H1 (cell line): ENCODE data around the gene SLC1A7. TPM values are rescaled to one million over a fixed set of nuclear protein-coding genes. Genes with fewer than 3 reads are reported as not detected.

Source experiments
- CTCF ChIA-PET: fragments of 300-600 bp; sonication (Branson Sonifier 250); formaldehyde crosslinking; loops from one replicate; lab custom pipeline; 2021; ENCODE audit not compliant: partially characterized antibody; lab: Charles Lee
- POLR2A ChIA-PET: fragments of 300-600 bp; sonication (Branson Sonifier 250); formaldehyde crosslinking; loops from one replicate; lab custom pipeline; 2021; ENCODE audit warnings: inconsistent platforms; ENCODE audit not compliant: partially characterized antibody; lab: Charles Lee
- DNase-seq, 2 experiments: peaks; one replicate each; pipeline versions ENCODE4 v3.0.0 to v3.0.0-alpha.2; 2010 to 2022; ENCODE audit warnings: low spot score in 2 of 2, low read depth in 1 of 2, mixed read lengths in 1 of 2
- FAIRE-seq: peaks from 2 replicates; lab custom pipeline; 2011; peaks lifted over from hg19 to GRCh38; lab: Jason Lieb, UNC
- H2AFZ ChIP-seq: 2 replicates; pipeline ENCODE4 v1.8.1; 2012; ENCODE audit warnings: low read length, inconsistent platforms
- H2AK5ac ChIP-seq: 2 replicates; pipeline ENCODE4 v1.6.1; 2013; ENCODE audit warnings: low read depth, low read length
- H2BK120ac ChIP-seq: replicated peaks from 2 replicates; pipeline ENCODE3; 2013; ENCODE audit warnings: low read depth, low read length, inconsistent platforms
- H2BK12ac ChIP-seq: 2 replicates; pipeline ENCODE4 v1.6.1; 2013; ENCODE audit warnings: low read depth, low read length
- H2BK15ac ChIP-seq: 2 replicates; pipeline ENCODE4 v1.6.1; 2013; ENCODE audit warnings: low read length
- H2BK20ac ChIP-seq: 2 replicates; pipeline ENCODE4 v1.6.1; 2013; ENCODE audit warnings: low read length
- H2BK5ac ChIP-seq: 2 replicates; pipeline ENCODE4 v1.6.1; 2013; ENCODE audit warnings: low read depth, low read length
- H3K14ac ChIP-seq: 2 replicates; pipeline ENCODE4 v1.6.1; 2013; ENCODE audit warnings: inconsistent platforms; ENCODE audit not compliant: insufficient read length
- H3K18ac ChIP-seq: 2 replicates; pipeline ENCODE4 v1.6.1; 2013; ENCODE audit warnings: low read length; ENCODE audit errors: extremely low read depth
- H3K23ac ChIP-seq: 2 replicates; pipeline ENCODE4 v1.6.1; 2013; ENCODE audit warnings: inconsistent platforms; ENCODE audit not compliant: insufficient read length
- H3K23me2 ChIP-seq: 2 replicates; pipeline ENCODE4 v1.6.1; 2013; ENCODE audit warnings: low read depth, low read length
- H3K27ac ChIP-seq: 2 replicates; pipeline ENCODE4 v1.6.1; 2011; ENCODE audit warnings: low read depth, low read length, inconsistent platforms
- H3K27me3 ChIP-seq, 4 experiments: replicated peaks in 1 of 4; 1 replicate in 1 of 4; 2 replicates in 3 of 4; pipeline versions ENCODE4 v1.6.1 to v1.8.1; 2011 to 2013; ENCODE audit warnings: low read length in 3 of 4, mild to moderate bottlenecking in 3 of 4, inconsistent platforms in 2 of 4, mixed read lengths in 2 of 4, moderate library complexity in 1 of 4; ENCODE audit not compliant: control insufficient read depth in 3 of 4, insufficient read depth in 3 of 4; ENCODE audit errors: extremely low read depth in 1 of 4
- H3K36me3 ChIP-seq, 4 experiments: 2 replicates each; pipeline versions ENCODE4 v1.6.1 to v1.8.1; 2011 to 2013; ENCODE audit warnings: mild to moderate bottlenecking in 4 of 4, low read length in 3 of 4, moderate library complexity in 2 of 4, control low read depth in 1 of 4, inconsistent platforms in 1 of 4; ENCODE audit not compliant: insufficient read depth in 4 of 4, control insufficient read depth in 2 of 4
- H3K4ac ChIP-seq: replicated peaks from 2 replicates; pipeline ENCODE3; 2013; ENCODE audit warnings: low read length, low read depth, mixed read lengths, inconsistent platforms; ENCODE audit not compliant: insufficient read length
- H3K4me1 ChIP-seq, 4 experiments: replicated peaks in 1 of 4; 1 replicate in 1 of 4; 2 replicates in 3 of 4; pipeline versions ENCODE4 v1.6.1 to v1.8.1; 2011 to 2013; ENCODE audit warnings: low read length in 3 of 4, inconsistent platforms in 2 of 4, mixed read lengths in 1 of 4; ENCODE audit not compliant: insufficient read depth in 4 of 4, control insufficient read depth in 3 of 4
- H3K4me2 ChIP-seq, 2 experiments: 2 replicates each; pipeline versions ENCODE4 v1.6.1 to v1.8.1; 2011 to 2013; ENCODE audit warnings: low read depth in 2 of 2, low read length in 2 of 2, control low read depth in 1 of 2, inconsistent platforms in 1 of 2, mild to moderate bottlenecking in 1 of 2; ENCODE audit not compliant: insufficient read depth in 1 of 2
- H3K4me3 ChIP-seq, 4 experiments: fragments of 200-600, 300-600 bp in 1 of 4; sonication (generic), shearing (Covaris generic), sonication (Bioruptor Twin) in 1 of 4; 2 replicates each; pipeline versions ENCODE4 v1.5.1 to v1.8.1; 2011 to 2016; ENCODE audit warnings: low read length in 4 of 4, low read depth in 3 of 4, control low read depth in 2 of 4, inconsistent platforms in 2 of 4, mild to moderate bottlenecking in 2 of 4, mixed read lengths in 1 of 4, moderate library complexity in 1 of 4; ENCODE audit not compliant: insufficient read depth in 2 of 4; ENCODE audit errors: extremely low read depth in 1 of 4
- H3K56ac ChIP-seq: replicated peaks from 2 replicates; pipeline ENCODE3; 2013; ENCODE audit warnings: low read depth, mild to moderate bottlenecking, mixed read lengths, low read length, inconsistent platforms; ENCODE audit not compliant: insufficient read length
- H3K79me1 ChIP-seq: 2 replicates; pipeline ENCODE4 v1.6.1; 2013; ENCODE audit warnings: low read depth, low read length, control low read depth
- H3K79me2 ChIP-seq, 2 experiments: 2 replicates each; pipeline versions ENCODE4 v1.6.1 to v1.8.1; 2012 to 2013; ENCODE audit warnings: low read length in 2 of 2, mild to moderate bottlenecking in 2 of 2, inconsistent platforms in 1 of 2; ENCODE audit not compliant: insufficient read depth in 2 of 2, control insufficient read depth in 1 of 2
- H3K9ac ChIP-seq, 4 experiments: replicated peaks in 1 of 4; 1 replicate in 1 of 4; 2 replicates in 3 of 4; pipeline versions ENCODE4 v1.6.1 to v1.8.1; 2011 to 2013; ENCODE audit warnings: low read depth in 3 of 4, low read length in 3 of 4, control low read depth in 2 of 4, mild to moderate bottlenecking in 2 of 4, moderate library complexity in 2 of 4, inconsistent platforms in 1 of 4; ENCODE audit errors: extremely low read depth in 1 of 4
- H3K9me3 ChIP-seq, 2 experiments: 2 replicates each; pipeline versions ENCODE4 v1.6.1 to v1.8.1; 2012 to 2013; ENCODE audit warnings: mild to moderate bottlenecking in 2 of 2, moderate library complexity in 2 of 2, control low read depth in 1 of 2, inconsistent platforms in 1 of 2, low read depth in 1 of 2, low read length in 1 of 2, mixed read lengths in 1 of 2; ENCODE audit not compliant: insufficient read depth in 2 of 2
- H4K20me1 ChIP-seq, 2 experiments: replicated peaks in 1 of 2; 2 replicates each; pipeline versions ENCODE3 to v1.8.1; 2011 to 2013; ENCODE audit warnings: inconsistent platforms in 2 of 2, low read length in 2 of 2, mild to moderate bottlenecking in 1 of 2; ENCODE audit not compliant: insufficient read depth in 2 of 2, control insufficient read depth in 1 of 2
- H4K5ac ChIP-seq: 2 replicates; pipeline ENCODE4 v1.6.1; 2013; ENCODE audit warnings: low read length, low read depth, mixed read lengths, inconsistent platforms; ENCODE audit not compliant: insufficient read length
- H4K8ac ChIP-seq: 2 replicates; pipeline ENCODE4 v1.8.0; 2013; ENCODE audit warnings: mild to moderate bottlenecking, moderate library complexity, low read length, inconsistent platforms; ENCODE audit not compliant: insufficient read depth; ENCODE audit errors: extremely low read depth
- H4K91ac ChIP-seq: replicated peaks from 2 replicates; pipeline ENCODE3; 2013; ENCODE audit warnings: low read length, mixed read lengths, inconsistent platforms; ENCODE audit not compliant: insufficient read length
- CEBPB ChIP-seq: IDR thresholded peaks from 2 replicates; pipeline ENCODE4 v1.6.1; 2012; ENCODE audit warnings: low read depth, low read length
- CTCF ChIP-seq, 3 experiments: IDR thresholded peaks; 1 replicate in 2 of 3; 2 replicates in 1 of 3; pipeline versions ENCODE4 v1.5.1 to v1.6.1; 2011; ENCODE audit warnings: low read length in 3 of 3, mild to moderate bottlenecking in 3 of 3, inconsistent platforms in 2 of 3, low read depth in 1 of 3, moderate library complexity in 1 of 3; ENCODE audit not compliant: insufficient read depth in 1 of 3; ENCODE audit errors: control extremely low read depth in 1 of 3
- EGR1 ChIP-seq: IDR thresholded peaks from 2 replicates; pipeline ENCODE4 v1.6.1; 2011; ENCODE audit warnings: low read depth, low read length, borderline replicate concordance
- KDM1A ChIP-seq: fragments of 200-600, 300-600 bp; sonication (generic); IDR thresholded peaks from 2 replicates; pipeline ENCODE4 v1.7.1; 2016; ENCODE audit warnings: mild to moderate bottlenecking, low read length, borderline replicate concordance
- KDM4A ChIP-seq: IDR thresholded peaks from one replicate; pipeline ENCODE4 v1.7.1; 2012; ENCODE audit warnings: low read depth, mild to moderate bottlenecking, moderate library complexity, low read length, inconsistent platforms; ENCODE audit not compliant: severe bottlenecking
- POU5F1 ChIP-seq: IDR thresholded peaks from 2 replicates; pipeline ENCODE4 v1.6.1; 2011; ENCODE audit warnings: low read depth, mild to moderate bottlenecking, low read length, moderate library complexity
- RAD21 ChIP-seq, 2 experiments: IDR thresholded peaks in 1 of 2; conservative IDR thresholded peaks in 1 of 2; 2 replicates each; pipeline ENCODE4 v1.6.1; 2011; ENCODE audit warnings: low read depth in 2 of 2, low read length in 2 of 2, improper control_type of control experiment in 1 of 2, inconsistent platforms in 1 of 2, mild to moderate bottlenecking in 1 of 2, moderate library complexity in 1 of 2
- SIRT6 ChIP-seq: IDR thresholded peaks from one replicate; pipeline ENCODE4 v1.7.1; 2012; ENCODE audit warnings: low read length, inconsistent platforms
- SIX5 ChIP-seq: IDR thresholded peaks from 2 replicates; pipeline ENCODE4 v1.6.1; 2011; ENCODE audit warnings: mild to moderate bottlenecking, low read depth, low read length
- SP1 ChIP-seq: IDR thresholded peaks from 2 replicates; pipeline ENCODE4 v1.6.1; 2011; ENCODE audit warnings: low read depth, low read length
- WGBS, 2 experiments: shearing (Covaris generic) in 1 of 2; methylation state at CpG; one replicate each; pipeline versions ENCODE4 v1.1.6 to v1.1.7; 2013 to 2015; ENCODE audit warnings: low lambda C conversion rate in 2 of 2, mixed read lengths in 2 of 2, inconsistent platforms in 1 of 2, low coverage in 1 of 2, missing lambda C conversion rate in 1 of 2; ENCODE audit not compliant: insufficient replicate concordance in 2 of 2, insufficient coverage in 1 of 2, insufficient read length in 1 of 2; ENCODE audit errors: extremely low coverage in 1 of 2, missing lambda C conversion rate in 1 of 2; 5-methylcytosine and 5-hydroxymethylcytosine counted together
- polyA plus RNA-seq, 7 experiments: library from polyadenylated mRNA; depleted of rRNA in 3 of 7; stranded (reverse) in 5 of 7; unstranded in 2 of 7; fragments of >200 nt in 5 of 7; fragments of 200-250 nt in 2 of 7; gene quantifications; 1 replicate in 5 of 7; 2 replicates in 1 of 7; 4 replicates in 1 of 7; pipeline versions ENCODE4 v1.2.1 to v1.2.3, GENCODE V29; 2011 to 2013; ENCODE audit warnings: missing spikeins in 2 of 7, mixed read lengths in 2 of 7
- total RNA-seq: library from RNA; stranded (reverse); fragmentation: NEBNext Ultra II Directional; extraction: Animal tissue kit (Norgen Biotek cat#: 25700); gene quantifications from 2 replicates; pipeline ENCODE4 v1.2.1, GENCODE V29; 2021

The SLC1A7 gene
- total and polyA plus RNA-seq, 2 of the 8 experiments (the other 6 are each of a cell fraction or from before 2014, with no cell fraction given): not detected

DNA sequence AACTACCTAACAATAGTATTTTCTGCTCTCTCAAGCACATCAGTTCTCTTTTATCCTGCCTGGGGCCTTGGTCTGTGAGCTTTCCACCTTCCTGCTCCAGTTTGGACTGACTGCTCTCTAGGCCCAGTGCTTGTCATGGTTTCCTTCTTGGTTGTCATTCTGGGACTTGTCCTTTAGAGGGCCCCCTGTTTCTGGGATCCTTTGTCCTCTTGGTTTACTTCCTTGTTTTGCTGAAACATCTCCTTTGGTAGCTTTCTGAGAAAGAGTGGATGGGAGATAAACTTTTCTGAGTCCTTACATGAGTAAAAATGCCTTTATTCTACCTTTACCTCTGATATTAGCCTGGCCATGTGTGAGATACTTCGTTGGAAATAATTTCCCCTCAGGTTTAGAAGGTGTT is 4.7 kb downstream of the SLC1A7 start:
- Histone ChIP-seq H3K4ac (no peak overlapping the region), H2BK12ac (no peak overlapping the region), H3K9ac (no peak overlapping the region), H3K4me2 (no peak overlapping the region), H3K4me1 (no peaks in the 10 kb centered on the region), H3K4me3 (no peak overlapping the region), H3K27ac (no peak overlapping the region), H3K23ac (no peak overlapping the region), H4K8ac (no peak overlapping the region), H2BK120ac (no peak overlapping the region), H4K20me1 (no peaks in the 10 kb centered on the region), H3K36me3 (no peaks in the 10 kb centered on the region), H3K79me2 (no peaks in the 10 kb centered on the region), H2AFZ (no peak overlapping the region), H2BK20ac (no peak overlapping the region), H2BK15ac (no peak overlapping the region), H3K23me2 (no peaks in the 10 kb centered on the region), H2BK5ac (no peak overlapping the region), H3K14ac (no peak overlapping the region), H4K91ac (no peak overlapping the region), H3K27me3 (no peaks in the 10 kb centered on the region), H3K79me1 (no peaks in the 10 kb centered on the region), H3K18ac (no peak overlapping the region), H3K9me3 (peaks cover 5 to 9% of the 10 kb centered on the region in 2 experiments; a peak in 3 of 4 replicates), H4K5ac (no peak overlapping the region), H3K56ac (no peak overlapping the region), H2AK5ac (no peak overlapping the region)
- FAIRE-seq: no peak
- ChIA-PET CTCF (interaction anchor here (0.6 to 1.9 kb wide), 12 partner anchors 9 to 255 kb away, joined by 3 to 7 read pairs (median 4); no protein-coding TSS in a partner anchor), POLR2A (interaction anchor here (1.2 to 1.8 kb wide), 2 partner anchors 36 to 38 kb away, joined by 3 read pairs; no protein-coding TSS in a partner anchor)
- 73% methylated on average over 1 of the region's 1 CpG; no CpG with 5 or more reads in 1 of the 2 experiments for WGBS, 2 experiments
- no peak for DNase-seq
- TF ChIP-seq RAD21 (IDR thresholded peaks at IDR 0.05 in 1 of 2, conservative IDR thresholded peaks at IDR 0.05 in 1 of 2; ENCODE audit: low read depth in 2 of 2, low read length in 2 of 2) (peak; percentile 10 to 15; a peak in 2 of 4 replicates), CTCF (IDR thresholded peaks at IDR 0.05; ENCODE audit: control extremely low read depth in 1 of 3, insufficient read depth in 1 of 3, low read depth in 1 of 3, low read length in 3 of 3) (peak in 2 of 3 experiments; percentile 20 to 51; a peak in 1 of 4 replicates), EGR1 (no peak), KDM1A (peak; percentile 98), SIRT6 (no peak), SP1 (no peak), CEBPB (no peak), KDM4A (no peak), SIX5 (no peak), POU5F1 (peak; percentile 48; the same call in 1 of the 2 replicates)
